ENCODE measurements around the gene PCBP3.
"Not testable (repeated sequence)": the region's sequence is repeated elsewhere in the genome, so short reads cannot be mapped to it uniquely, and the experiment has no call there.

PCBP3 gene

DNA sequence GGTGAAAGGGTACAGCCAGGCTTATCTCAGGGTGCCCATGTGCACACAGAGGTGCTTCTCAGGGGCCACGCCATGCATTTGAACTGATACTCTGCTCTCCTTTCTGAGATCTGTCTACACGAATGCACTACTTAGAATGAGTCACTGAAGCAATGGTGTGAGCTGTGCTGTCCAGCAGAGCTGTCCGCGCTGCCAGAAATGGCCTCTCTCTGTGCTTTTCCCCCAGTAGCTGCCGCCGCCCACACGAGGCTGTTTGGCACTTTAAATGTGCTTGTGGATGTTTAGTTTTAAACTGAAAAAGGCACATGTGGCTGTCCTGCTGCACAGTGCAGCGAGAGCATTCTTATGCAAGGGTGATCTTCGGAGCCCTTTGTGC, 250.9 kb downstream of the PCBP3 start:
- DNase-seq (ENCODE audit: low read depth): peak; percentile 62

DNA sequence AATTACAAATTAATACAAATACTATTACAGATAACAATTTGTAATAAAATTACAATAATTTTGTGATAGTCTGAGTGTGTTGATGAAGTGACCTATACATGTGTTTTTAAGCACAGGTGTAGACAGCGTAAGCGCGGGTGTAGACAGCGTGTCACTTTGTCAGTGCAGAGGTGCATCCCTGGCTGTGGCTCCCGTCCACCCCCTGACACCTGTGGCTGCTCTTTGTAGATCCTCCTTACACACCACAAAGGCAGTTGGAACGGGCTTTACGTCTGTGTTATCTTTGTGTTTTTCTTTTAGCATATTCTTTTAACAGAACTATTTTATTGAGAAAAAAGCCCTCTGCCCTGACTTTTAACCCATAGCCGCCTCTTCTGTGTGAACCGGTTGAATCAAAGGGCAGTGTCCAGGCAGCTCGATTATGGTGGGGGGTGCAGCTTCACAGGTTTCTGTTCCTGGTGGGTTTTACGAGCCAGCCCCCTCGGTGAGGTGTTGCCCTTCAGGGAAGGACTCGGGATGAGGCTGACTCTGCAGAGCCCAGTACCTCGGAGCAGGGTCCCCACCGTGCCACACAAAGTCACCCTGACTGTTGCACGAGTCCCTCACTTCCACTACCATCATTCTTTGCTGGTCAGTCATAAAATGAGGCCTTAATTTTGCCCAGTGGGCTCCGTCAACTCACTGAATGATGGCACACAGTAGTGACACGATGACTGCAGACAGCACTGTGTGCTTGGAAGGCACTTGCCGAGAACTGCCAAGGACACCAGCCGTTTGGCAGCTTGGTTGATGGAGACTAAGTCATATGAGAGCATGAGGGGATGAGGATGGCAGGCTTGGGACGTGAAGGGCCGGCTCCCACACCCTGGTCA, 251.6 kb downstream of the PCBP3 start:
- no peak for DNase-seq (ENCODE audit: low read depth)

DNA sequence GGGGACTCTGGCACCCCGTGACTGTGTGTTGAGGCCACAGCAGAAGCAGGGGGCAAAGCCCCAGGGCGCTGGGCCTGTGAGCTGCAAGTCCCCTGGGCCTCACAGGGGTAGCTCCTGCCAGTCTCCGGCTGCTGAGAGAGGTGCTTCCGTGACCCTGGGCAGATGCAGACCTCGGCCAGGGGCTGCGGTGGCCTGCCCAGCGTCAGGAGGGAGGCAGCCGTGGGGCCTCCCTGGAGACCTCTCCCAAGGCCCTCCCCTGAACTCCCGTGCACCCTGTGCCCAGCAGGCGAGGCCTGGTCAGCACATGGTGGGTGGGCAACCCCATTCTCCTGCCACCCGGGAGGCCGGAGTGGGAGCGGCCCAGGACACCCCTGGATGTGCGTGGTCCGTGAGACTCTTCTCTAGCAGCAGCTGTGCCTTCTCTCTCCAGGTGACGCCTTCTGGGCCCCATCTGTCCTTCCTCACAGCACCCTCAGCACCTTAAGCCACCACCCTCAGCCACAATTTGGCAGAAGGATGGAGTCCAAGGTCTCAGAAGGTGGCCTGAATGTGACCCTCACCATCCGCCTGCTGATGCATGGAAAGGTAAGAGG, 252.3 kb downstream of the PCBP3 start:
- no peak for DNase-seq (ENCODE audit: low read depth)

DNA sequence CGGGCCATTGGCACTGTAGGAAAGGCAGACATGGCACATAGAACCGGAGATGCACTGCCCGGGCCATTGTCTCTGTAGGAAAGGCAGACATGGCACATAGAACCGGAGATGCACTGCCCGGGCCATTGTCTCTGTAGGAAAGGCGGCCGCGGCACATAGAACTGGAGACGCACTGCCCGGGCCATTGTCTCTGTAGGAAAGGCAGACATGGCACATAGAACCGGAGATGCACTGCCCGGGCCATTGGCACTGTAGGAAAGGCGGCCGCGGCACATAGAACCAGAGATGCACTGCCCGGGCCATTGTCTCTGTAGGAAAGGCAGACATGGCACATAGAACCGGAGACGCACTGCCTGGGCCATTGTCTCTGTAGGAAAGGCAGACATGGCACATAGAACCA, 252.9 kb downstream of the PCBP3 start:
- not testable (repeated sequence) for DNase-seq (ENCODE audit: low read depth)

DNA sequence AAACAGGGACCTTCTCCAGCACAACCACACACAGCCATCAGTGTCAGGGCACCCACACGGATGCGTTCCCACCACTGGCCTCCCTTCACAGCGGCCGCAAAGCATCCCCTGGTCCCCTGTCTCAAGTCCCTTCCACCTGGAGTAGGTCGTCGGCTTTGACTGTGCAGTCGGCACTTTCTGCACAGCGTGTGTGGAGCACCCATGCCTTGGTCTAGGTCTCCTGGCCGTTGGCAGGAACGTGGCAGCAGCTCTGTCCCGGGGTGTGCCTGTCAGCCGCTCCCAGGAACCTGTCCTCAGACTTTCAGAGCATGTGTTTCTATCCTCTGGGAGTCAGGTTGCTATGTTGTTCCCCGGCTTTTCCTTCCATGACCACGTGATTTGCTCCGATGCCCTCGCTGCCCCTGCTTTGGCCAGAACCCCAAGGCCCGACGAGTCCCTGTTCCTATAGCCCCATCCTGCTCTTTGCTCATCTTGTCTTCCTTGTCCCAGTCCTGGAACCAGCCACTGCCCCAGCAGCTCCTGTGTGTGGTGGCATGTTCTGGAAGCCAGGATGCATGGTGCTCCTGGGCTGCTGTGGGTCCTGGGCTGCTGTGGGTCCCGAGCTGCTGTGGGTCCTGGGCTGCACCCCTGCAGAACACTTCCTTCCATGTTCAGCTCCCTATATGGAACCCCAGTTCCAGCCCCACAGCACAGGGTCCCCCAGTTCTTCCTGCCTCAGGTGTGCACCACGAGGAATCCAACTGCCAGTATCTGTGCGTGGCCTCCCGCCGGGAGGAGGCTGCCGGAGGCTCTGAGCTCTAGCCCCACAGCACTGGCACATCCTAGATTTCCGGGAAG, 253.9 kb downstream of the PCBP3 start:
- no peak for DNase-seq (ENCODE audit: low read depth)

DNA sequence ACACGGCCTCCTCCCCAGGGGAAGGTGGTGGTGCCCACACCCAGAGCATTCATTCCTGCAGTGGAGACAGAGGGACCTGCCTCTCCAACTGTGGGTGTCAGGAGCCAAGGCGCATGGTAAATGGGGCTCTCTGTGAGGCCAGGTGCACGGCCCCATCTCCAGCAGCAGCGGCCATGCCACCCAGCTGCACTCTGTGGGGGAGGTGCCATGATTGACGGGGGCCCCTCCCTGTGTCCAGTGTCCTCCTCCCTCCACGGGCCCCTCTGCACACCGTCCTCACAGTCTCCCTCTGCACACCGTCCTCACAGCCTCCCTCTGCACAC, 254.5 kb downstream of the PCBP3 start:
- no peak for DNase-seq (ENCODE audit: low read depth)

DNA sequence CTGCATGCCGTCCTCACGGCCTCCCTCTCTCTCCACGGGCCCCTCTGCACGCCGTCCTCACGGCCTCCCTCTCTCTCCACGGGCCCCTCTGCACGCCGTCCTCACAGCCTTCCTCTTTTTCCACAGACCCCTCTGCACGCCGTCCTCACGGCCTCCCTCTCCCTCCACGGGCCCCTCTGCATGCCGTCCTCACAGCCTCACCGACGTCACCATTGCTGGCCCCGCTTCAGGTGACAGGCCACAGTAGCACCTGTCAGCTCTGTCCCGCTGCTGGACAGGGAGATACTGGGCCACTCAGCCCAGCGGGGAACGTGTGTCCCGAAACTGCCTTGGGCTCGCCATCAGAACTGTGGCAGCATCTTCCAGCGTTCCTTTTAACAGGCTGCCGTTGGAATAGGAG, 255.3 kb downstream of the PCBP3 start:
- no peak for DNase-seq (ENCODE audit: low read depth)

DNA sequence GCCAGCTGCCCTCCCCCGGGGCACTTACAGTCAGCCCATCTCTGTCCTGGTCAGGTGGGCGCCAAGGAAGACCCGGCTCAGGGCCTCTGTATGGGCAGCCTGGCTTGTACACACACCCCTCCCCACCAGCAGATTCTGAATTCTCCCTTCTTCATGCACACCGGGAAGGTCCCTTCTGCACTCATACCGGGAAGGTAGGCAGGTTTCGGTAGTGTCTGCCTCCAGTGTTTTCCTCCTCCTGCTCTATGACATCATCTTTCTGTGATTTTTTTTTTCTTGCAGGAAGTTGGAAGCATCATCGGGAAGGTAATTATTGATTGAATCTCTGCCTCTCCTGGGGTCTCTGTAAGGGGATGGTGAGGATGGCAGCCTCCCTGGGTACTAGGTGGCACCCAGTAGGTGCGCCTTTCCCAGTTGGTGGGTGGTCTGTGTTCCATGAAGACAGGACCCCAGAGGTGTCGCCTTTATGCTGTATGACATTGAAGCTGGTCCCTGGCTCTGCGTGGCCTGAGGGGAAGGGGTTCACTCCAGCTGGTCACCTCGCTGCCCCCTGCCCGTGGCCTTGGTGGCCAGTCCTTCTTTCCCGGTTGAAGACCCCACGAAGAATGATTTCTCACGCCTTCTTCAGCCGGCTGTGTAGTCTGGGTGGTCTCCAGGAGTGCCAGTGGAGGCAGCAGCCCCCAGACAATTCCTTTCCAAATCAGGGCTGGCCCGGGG, 255.9 kb downstream of the PCBP3 start:
- no peak for DNase-seq (ENCODE audit: low read depth)

DNA sequence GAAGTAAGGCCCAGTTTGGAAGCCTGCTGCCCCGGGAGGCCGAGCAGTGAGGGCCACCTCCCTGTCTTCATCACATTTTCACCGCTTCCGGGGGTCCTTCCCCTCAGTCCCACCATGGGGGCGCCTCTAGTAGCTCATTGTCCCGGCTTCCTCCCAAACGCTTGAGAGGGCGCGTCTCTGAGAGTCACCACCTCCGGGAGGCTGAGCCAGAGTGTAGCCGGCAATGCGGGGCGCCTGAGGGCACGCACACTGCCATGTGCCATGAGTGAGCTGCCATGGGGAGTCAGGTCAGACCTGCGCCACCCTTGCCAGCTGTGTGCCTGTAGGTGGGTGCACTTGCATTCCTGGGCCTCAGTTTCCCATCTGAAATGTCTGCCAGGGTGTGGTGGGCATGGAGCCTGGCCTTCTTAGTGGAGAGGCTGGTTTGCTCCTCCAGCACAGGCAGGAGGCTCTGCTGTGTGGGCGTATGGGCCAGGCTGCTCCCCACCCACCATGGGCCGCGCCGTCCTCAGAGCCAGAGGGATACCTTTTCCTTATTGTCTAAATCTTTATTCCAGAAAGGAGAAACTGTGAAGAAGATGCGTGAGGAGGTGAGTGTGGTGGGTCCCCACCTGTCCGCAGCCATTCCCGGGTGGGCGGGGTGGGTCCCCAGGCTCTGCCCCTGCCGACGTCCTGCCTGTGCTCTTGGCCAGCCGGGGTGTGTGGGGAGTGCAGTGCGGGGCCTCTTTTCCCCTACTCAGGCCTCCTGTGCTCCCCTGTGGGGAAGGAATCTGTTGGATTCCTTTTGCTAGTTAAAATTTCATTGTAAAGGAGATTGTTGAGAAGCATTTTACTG, 256.7 kb downstream of the PCBP3 start:
- no peak for DNase-seq (ENCODE audit: low read depth)

DNA sequence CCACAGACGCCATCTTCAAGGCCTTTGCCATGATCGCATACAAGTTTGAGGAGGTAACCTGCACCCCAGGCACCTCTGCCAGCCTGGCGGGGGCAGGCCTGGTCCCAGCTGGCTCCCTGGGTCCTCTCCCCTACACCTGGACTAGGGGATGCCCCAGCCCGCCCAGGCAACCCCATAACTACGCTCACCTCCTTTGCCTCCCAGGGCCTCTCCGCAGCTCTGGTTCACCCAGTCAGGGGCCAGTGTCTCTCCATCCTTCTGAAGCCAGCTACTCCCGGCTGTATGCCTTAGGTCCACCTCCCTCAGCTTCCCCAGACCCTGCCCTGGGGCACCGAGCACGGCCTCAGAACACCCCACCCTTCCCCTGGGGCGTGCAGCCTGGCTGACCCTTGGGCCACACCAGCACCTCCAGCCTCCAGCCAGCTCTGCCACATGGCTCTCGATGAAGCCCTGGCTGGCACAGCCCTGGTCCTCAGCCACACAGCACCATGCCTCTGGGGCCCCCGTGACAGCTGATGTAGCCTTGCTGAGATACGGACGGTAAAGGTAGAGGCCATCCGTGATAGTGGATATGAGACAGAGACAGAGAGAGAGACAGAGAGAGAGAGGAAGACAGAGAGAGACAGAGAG, 257.7 kb downstream of the PCBP3 start:
- DNase-seq (ENCODE audit: low read depth): no peak

DNA sequence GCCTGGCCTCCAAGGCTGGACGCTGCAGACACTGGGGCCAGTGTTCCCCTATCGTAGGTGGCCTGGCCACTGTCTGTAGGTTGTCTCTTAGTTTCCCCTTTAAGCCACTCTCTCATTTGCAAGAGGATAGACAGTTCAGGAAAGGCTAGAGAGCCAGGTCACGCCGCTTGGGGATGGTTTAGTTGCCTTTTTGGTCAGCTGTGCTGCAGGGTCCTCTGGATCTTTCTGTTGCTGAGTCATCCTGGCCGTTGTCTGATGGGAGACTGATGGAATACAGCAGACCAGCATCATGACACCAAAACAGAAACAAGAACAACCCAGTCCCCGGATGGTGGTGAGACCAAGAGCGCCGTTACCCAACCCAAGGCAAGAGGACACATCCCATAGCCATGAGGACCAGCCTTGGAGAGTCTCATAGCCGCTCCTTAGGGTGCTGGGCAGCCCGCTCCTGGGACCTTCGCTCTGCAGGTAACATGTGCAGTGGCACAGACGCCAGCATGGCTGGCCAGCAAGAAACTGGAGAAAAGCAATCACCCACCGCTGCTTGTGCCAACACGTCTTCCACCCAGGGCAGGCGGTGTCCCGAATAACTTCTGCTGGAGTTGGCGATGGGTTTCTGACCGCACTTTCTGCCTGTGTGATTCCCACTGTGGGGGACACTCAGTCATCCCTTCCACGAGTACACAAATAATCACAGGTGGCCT, 258.9 kb downstream of the PCBP3 start:
- no peak for DNase-seq (ENCODE audit: low read depth)

DNA sequence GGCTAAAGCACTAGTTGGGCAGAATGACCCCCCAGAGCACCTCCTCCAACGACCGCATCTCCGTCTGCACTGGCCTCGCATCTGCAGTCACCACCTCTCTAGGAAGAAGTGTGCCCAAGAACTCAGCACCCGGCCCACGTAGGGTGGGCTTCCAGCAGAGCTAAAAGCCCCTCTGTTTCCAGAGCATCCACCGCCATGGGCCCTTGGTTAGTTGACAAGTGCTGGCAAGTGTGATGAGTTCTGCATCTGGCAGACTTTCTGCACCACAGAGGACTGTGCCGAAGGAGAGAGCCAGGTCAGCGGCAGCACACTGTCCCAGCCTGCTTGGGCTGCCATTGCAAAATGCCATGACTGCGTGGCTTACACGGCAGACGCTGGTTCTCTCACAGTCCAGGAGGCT, 261.7 kb downstream of the PCBP3 start:
- DNase-seq (ENCODE audit: low read depth): no peak

DNA sequence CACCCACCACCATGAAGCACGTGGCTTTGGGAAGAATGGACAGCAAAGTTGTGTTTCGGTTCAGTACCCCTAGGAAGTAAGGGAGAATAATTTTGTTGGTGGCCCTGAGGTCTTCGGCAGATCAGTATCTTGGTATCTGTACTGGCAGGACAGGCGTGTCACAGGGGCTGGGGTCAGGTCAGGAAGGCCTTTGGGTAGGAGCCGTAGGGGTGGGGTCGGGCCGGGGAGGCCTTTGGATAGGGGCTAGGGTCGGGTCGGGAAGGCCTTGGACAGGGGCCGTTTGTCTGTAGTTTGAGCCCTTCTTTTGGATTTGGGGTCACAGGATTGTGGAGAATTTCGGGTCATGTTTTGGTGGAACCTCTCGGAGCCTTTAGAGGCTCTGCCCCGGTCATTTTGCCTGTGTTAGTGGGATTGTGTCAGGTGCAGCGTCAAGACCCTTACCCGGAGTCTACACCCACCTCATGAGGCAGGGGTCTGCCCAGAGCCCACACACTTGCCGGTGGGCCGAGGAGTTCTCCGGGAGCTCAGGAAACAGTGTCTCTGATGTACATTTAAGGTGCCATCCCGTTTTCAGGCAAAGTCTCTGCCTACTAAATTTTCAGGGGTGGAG, 262.8 kb downstream of the PCBP3 start:
- DNase-seq (ENCODE audit: low read depth): no peak

DNA sequence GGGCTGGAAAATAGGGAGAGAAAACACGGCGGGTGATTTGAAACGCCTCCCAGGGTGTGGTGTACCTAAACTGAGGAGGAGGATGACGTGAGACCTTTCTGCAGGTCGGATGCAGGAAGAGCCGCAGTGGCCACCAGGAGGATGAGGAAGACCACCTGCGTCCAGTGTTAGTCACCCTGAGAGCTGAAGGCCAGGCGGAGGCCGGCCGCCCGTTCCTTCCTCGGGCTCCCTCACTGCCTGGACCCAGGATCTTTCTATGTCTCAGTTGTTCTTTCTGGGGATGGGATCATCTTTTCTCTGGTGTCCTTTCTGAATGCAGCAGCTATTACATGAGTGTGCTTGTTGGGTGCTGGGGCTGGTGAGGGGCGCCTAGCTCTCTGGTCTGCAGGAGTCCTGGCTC, 263.3 kb downstream of the PCBP3 start:
- no peak for DNase-seq (ENCODE audit: low read depth)

DNA sequence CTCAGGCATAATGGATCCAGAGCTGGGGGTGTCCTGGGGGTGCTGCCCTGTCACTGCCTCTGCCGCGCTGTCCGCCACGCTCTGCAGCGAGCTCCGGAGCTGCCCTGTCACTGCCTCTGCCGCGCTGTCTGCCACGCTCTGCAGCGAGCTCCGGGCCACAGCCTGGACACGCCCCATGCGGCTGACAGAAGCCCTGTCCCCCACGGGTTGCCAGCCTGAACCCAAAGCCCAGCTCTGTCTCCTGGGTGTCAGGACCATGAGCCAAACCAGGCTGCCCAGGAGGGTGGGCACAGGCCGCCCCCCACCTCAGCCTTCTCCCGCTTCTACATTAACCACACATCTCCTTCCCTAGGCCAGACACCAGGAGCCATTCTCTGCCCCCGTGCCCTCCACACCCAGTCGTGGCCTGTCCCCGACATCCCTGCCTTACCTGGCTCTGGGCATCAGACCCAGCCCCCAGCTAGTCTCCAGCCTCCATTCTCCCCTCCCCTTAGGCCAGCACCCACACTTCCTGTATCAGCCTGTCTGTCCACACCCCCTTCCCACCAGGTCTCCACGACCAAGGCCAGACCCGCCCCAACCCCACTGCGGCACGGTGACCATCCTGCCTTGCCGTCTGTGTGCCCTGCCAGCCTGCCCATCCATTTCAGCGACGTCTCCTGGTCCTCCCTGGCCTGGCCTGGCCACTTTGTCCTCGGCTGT, 265.2 kb downstream of the PCBP3 start:
- DNase-seq (ENCODE audit: low read depth): no peak

DNA sequence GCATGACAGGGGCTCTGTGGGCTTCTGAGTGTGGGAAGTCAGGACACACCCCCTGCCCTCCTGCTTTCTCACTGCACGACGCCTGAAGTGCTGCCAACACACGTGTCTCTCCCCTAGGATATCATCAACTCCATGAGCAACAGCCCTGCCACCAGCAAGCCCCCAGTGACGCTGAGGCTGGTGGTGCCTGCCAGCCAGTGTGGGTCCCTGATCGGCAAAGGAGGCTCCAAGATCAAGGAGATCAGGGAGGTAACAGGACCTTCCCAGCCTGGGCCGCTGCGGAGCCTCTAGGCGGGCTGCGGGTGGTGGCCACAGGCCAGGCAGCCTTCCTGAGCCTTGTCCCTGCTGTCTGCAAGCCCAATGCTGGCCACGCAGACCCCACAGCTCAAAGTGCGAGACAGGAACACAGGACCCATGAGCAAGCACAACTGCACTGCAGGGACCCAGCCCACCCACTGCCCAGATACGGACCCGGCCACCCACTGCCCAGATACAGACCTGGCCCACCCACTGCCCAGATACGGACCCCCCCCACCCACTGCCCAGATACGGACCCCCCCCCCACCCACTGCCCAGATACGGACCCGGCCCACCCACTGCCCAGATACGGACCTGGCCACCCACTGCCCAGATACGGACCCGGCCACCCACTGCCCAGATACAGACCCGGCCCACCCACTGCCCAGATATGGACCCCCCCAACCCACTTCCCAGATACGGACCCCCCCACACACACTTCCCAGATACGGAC, 265.9 kb downstream of the PCBP3 start:
- DNase-seq (ENCODE audit: low read depth): no peak

DNA sequence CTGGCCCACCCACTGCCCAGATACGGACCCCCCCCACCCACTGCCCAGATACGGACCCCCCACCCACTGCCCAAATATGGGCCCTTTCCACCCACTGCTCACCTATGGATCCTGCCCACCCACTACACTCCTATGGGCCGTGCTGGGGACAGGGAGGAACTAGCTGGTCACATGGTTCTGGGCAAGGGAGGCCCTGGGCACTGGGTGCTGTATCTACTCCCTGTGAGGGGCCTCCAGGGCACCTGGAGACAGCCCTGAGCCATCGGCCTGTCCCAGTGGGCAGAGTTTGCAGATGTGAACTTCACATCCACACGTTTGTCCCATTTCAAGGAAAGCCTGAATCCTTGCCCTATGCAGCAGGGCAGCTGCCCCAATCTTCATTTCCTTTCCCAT, 266.6 kb downstream of the PCBP3 start:
- no peak for DNase-seq (ENCODE audit: low read depth)

DNA sequence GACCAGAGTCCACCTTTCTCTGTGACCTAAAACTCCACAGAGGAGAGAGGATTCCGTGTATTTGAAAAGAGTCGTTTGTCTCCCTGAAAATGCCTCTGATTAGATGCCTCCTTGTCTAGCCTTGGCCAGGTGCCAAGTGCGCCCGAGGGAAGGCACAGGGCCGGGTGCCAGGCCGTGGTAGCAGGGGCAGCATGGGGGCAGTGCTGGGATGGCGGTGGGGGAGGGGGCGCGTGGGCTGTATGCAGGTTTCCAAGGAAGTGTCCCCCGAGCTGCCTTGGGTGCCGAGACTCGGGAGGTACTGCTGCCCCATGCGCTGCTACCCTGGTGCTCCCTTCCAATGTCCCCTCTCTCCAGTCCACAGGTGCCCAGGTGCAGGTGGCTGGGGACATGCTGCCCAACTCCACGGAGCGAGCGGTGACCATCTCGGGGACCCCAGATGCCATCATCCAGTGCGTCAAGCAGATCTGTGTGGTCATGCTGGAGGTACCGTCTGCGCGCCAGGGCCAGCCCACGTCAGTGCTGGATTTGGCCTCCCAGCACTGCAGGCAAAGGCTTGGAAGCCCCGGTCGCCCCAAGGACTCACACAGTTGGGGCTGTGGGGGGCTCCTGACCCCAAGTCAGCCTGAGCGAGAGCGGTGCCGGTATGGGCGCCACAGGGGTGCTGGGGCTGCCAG, 267.2 kb downstream of the PCBP3 start:
- no peak for DNase-seq (ENCODE audit: low read depth)

All from ELR (cell line).